Lower leg skin (tissue), 3 donors: Measurements from ENCODE around the gene SLC16A8.

Experiments
- CTCF ChIP-seq, 3 donors: fragments of 450-650 bp; IDR thresholded peaks; one replicate each; pipeline ENCODE4 v1.5.1; 2016; ENCODE audit warnings: antibody characterized with exemption in 3 of 3, mild to moderate bottlenecking in 3 of 3, moderate library complexity in 2 of 3
- POLR2A ChIP-seq, 2 donors: fragments of 450-650 bp; IDR thresholded peaks; one replicate each; pipeline ENCODE4 v1.6.1; 2016 to 2017; ENCODE audit warnings: antibody characterized with exemption in 2 of 2, mild to moderate bottlenecking in 1 of 2, moderate library complexity in 1 of 2

DNA sequence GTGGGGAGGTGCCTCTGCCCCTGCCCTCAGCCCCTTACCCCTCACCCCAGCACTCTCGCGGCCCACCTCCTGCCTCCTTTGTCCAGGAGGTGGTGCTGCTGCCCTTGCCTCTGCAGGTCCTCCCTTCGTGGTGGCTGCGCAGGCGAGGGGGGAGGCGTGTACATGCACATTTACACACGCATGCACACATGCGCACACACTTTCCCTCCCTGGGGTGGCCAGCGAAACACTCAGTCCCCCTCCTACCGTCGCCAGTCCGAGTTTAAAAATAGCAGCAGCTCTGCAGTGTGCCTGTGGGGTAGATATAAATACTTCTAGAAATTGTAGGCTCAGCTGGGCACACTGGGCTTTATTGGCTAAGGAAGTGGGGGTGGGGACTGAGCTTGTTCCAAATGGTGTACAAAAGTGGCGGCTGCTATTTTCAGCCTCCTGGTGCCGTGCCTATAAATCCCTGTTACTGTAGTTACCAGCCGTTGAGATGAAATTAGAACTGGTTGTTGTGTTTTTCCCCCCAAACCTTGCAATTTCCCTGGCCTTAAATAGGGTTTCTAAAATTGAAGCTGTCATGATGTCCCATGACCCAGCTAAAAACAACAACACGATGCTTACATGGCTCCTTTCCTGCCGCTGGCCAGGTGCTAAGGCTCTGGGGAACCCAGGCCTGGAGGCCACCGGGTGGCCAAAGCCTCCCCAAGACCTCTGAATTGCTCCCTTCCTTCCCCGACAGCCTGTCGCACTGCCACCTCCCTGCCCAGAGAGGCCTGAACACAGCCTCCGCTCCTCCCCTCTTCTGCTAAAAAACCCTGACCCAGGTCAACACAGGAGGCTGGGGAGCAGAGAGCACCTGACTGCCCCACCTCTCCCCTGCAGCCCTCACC, 14.4 kb downstream of the SLC16A8 start:
- no peak for TF ChIP-seq CTCF (IDR thresholded peaks at IDR 0.05)
- TF ChIP-seq POLR2A (IDR thresholded peaks at IDR 0.05) = no peak
